GM12874 (cell line): Measurements from ENCODE around the gene B4GALT2.

Source experiments
- TF ChIP-seq, protein P1 (sequence below): IDR thresholded peaks from 2 replicates; pipeline ENCODE4 v1.5.1; 2011; ENCODE audit warnings: low read depth, mild to moderate bottlenecking, control low read depth, low read length, moderate library complexity; ENCODE audit not compliant: insufficient read depth

B4GALT2 gene

DNA sequence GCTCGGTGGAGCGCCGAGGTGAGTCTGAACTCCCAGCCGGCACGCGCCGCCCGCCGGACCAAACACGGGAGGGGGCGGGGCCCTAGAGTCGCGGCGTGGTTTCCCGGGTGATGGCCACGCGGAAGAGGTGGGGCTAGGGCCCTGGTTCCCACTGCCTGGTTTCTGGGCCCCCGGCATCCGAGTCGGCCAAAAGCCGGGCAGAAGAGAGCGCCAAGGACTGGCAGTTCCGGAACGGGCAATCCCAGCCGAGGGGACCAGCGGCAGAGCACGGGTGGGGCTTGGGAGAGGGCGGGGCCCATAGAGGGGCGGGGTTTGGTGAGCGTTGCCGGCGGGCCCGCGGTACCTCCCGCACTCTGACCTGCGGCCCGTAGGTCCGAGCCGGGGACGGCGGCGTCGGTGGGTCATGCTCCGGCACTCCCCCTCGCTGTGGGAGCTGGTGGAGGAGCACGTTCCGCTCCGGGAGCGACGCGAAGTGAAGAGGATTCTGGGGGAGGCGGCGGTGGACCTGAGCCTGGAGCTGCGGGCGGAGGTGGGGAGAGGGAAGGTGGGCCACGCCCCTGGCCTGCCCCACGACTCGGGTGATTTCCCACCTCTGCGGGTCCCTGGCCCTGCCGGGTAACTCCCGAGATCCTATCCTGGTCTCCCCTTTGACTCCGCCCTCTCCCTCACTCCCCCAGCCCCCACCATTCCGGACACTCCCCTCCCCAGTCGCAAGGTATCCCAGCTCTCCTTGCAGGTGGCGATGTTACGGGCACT, 12.6 kb downstream of the B4GALT2 start, which contains the start of gene CCDC24:
Gene CCDC24, plus strand, starts transcription at position 124 of the 756 bp plus-strand sequence. Its CDS starts 280 bp downstream, at position 404.
- TF ChIP-seq, protein P1, sequence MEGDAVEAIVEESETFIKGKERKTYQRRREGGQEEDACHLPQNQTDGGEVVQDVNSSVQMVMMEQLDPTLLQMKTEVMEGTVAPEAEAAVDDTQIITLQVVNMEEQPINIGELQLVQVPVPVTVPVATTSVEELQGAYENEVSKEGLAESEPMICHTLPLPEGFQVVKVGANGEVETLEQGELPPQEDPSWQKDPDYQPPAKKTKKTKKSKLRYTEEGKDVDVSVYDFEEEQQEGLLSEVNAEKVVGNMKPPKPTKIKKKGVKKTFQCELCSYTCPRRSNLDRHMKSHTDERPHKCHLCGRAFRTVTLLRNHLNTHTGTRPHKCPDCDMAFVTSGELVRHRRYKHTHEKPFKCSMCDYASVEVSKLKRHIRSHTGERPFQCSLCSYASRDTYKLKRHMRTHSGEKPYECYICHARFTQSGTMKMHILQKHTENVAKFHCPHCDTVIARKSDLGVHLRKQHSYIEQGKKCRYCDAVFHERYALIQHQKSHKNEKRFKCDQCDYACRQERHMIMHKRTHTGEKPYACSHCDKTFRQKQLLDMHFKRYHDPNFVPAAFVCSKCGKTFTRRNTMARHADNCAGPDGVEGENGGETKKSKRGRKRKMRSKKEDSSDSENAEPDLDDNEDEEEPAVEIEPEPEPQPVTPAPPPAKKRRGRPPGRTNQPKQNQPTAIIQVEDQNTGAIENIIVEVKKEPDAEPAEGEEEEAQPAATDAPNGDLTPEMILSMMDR = no peak

DNA sequence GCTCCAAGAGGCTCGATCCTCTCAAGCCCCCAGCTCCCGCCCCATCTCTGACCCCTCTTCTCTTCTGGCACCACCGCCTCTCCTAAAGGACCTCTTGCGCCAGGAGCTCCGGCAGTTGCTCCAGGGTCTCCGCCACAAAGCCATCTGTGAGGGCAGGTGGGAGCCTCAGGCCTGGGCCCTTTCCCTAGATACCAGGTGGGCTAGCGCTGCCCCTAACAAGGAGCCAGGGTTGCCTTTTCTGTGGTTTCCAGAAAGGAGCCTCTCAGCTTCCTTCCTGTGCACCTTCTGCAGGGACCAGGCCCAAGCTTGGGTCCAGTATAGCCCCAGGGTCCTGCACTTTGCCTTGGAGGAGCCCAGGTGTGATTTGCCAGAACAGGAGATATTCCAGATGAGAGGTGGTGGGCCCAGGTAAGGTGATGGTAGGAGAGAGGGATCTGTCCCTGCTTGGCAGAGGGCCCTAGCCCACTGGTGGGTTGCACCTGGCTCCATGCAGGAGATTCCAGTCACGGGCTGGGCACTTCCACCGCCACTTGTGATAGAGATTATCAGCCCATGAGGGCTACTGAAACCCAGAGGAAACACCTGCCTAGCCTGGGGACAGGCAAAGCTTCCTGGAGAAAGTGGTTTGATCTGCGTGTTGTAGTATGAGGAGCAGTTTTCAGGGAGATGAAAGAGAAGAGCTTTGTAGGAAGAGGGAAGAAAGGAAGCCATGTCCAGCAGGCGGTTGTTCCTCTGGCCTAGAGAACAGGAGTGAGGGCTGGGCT, 13.4 kb downstream of the B4GALT2 start:
- TF ChIP-seq, protein P1 = no peak

DNA sequence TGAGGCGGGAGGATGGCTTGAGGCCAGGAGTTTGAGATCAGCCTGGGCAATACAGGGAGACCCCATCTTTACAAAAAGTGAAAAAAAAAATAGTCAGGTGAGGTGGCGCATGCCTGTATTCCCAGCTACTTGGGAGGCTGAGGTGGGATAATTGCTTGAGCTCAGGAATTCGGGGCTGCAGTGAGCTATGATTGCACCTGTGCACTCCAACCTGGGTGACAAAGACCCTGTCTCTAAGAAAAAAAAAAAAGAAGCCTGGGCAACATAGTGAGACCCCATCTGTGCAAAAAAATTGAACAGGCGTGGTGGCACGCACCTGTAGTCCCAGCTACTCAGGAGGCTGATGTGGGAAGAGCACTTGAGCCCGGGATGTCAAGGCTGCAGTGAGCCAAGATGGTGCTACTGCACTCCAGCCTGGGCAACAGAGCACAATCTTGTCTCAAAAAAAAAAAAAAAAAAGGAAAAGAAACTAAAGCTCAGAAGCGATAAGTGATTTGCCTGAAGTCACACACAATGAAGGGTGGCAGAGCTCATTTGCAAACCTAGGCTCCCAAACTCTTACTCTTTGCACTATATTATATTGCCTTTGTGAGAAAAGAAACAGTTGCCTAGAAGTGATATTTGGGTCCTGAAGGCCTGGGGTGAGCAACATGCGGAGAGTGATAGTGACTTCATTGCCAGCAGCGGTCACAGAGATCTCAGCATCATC, 14.3 kb downstream of the B4GALT2 start:
- TF ChIP-seq, protein P1 = no peak

DNA sequence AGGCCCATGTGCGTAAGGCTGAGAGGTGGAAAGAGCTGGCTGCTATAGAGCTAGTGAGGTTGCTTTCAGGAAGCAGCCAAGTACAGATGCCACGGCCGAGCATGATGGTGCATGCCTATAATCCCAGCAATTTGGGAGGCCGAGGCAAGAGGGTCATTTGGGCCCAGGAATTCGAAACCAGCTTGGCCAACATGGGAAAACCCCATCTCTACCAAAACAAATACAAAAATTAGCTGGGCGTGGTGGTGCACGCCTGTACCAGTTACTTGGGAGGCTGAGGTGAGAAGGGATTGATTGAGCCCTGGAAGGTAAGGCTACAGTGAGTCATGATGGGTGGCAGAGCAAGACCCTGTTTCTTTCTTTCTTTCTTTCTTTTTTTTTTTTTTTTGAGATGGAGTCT, 15.1 kb downstream of the B4GALT2 start:
- TF ChIP-seq, protein P1 = no peak

DNA sequence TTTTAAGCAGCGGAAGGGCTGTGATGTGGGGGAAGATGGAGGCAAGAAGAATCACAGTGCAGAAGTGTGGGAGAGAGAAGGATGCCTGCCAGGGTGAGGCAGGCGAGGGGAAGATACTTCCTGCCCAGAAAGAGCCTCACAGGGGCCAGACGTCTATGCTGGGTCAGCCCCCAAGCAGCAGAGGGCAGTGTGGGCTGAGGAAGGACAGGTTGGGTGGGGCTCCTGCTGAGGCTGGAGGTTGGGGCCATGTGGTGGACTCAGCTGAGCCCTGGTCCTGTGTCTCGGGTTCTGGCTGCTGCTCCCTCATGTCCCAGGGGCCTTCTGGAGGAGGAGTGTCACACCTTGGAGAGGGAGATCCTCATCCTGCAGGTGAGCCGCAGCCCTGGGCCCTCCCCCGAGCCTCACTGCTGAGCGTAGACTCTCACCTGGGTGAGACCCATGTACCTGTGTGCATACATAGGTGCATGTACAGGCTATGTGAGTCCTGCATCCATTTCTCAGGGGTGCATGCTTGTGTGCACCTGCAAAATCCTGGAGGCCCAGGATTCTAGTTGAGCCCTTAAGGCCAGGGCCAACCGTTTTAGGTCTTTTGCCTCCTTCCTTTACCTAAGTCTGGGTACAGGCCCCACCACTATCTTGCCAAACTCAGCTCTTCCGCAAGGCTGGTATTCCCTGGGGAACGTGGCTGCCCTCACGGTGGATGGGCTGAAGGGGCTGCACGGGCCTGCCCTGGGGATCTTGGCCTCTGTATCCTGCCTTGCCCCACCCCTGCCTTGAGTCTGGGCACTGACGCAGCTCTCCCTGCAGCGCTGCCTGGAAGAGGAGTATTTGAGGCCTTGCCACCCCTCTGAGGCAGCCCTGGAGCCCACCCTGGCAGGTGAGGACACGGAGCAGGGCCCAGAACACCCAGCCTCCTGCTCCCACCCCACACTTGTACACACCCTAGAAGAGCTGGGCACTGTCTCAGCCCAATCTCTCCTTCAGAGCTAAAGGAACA, 16.1 kb downstream of the B4GALT2 start:
- TF ChIP-seq, protein P1 = peak; percentile 52

DNA sequence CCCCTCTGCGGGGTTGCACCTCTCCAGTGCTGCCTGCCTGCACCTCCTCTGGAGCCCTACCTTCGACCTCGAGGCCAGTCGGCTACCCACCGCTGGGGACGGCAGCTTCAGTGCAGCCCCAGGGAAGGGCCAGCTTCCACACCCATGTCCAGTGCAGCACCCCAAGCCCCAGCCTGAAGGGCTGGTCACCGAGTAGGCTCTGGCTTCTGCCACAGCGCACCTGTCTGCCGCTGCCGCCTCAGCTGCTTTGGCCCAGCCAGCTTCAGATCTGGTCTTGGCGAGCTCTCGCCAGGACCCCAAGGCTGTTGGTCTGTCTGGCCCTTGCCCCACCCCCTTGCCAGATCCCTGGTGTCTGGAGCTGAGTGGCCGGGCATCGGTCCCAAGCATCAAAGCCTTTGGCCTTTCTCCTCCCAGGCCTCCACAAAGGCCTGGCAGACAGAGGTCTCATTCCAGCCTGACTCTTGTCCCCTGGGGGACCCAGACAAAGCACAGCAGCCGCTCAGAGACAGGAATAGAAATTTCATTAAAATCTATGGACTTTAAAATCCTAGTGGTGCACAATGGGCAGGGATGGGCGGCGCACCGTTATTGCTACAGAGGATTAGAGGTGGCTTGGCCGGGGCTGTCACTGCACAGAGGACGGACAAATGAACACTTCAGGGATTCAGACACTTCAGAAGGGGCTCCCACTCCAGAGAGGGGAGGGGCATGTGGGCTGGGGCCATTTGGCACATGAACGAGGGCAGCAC, 17.1 kb downstream of the B4GALT2 start:
- TF ChIP-seq, protein P1 = no peak
